Camera-type eye (tissue), 1 donor: ENCODE results near the gene ZNF532. TPM values are rescaled to one million over a fixed set of nuclear protein-coding genes. Genes with fewer than 3 reads are reported as not detected.

Experiments used
- total RNA-seq: library from RNA; depleted of rRNA; stranded (reverse); fragments of >200 nt; gene quantifications from one replicate; pipeline ENCODE4 v1.2.3, GENCODE V29; 2014

The ZNF532 gene, protein sequence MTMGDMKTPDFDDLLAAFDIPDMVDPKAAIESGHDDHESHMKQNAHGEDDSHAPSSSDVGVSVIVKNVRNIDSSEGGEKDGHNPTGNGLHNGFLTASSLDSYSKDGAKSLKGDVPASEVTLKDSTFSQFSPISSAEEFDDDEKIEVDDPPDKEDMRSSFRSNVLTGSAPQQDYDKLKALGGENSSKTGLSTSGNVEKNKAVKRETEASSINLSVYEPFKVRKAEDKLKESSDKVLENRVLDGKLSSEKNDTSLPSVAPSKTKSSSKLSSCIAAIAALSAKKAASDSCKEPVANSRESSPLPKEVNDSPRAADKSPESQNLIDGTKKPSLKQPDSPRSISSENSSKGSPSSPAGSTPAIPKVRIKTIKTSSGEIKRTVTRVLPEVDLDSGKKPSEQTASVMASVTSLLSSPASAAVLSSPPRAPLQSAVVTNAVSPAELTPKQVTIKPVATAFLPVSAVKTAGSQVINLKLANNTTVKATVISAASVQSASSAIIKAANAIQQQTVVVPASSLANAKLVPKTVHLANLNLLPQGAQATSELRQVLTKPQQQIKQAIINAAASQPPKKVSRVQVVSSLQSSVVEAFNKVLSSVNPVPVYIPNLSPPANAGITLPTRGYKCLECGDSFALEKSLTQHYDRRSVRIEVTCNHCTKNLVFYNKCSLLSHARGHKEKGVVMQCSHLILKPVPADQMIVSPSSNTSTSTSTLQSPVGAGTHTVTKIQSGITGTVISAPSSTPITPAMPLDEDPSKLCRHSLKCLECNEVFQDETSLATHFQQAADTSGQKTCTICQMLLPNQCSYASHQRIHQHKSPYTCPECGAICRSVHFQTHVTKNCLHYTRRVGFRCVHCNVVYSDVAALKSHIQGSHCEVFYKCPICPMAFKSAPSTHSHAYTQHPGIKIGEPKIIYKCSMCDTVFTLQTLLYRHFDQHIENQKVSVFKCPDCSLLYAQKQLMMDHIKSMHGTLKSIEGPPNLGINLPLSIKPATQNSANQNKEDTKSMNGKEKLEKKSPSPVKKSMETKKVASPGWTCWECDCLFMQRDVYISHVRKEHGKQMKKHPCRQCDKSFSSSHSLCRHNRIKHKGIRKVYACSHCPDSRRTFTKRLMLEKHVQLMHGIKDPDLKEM (N-terminal part only)
- 259 TPM for total RNA-seq

DNA sequence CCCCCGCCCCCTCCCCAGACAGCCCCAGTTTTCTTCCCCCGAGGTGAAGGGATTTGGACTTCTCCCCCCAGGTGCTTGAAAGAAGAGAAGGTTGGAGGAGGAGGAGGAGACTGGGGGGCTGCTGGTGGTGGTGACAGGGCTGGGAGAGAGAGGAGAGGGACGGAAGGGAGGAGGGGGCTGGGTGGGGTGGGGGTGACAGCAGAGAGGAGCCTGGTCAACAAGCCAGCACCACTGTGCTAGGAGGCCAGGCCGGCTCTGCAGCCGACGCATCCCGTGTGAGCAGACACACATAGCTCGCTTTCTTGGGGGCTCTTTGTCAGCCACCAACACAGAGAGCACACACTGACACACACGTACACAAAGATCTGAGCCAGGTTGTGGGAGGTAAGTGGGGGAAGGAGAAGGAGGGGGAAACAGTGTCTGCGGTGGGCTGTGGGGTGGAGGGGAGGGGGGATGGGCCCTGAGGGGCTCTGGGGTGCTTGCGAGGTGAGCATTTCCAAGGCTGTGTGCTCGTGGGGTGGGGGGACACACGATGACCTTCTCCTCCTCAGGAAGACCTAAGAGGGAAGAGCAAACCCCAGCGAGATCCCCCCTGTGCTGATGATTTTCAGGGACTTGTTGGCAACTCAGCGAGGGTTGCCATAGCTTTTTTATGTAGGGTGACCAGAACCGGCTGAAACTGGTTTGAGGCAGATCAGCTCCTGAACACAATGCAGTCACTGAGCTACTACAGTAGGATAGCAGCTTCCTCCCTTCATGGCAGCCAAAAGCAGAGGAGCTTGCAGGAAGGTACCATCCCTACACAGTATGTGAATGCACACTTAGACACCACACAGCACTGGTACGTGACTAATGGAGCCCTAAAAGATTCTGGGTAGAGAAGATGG is at the start of gene ZNF532:
Gene ZNF532 (plus strand): TSS at position 732 of the 887 bp plus-strand sequence. CDS start 53,411 bp downstream, outside the sequence.

Other genes starting within 250 kb of the ZNF532 start
- 3.1 TPM for gene ALPK2, start 235.8 kb upstream of the ZNF532 start, total RNA-seq
- 76.1 TPM for gene MALT1, start 193.4 kb upstream of the ZNF532 start, total RNA-seq